ENCODE measurements around the gene TMEM161A. TPM values are rescaled to one million over a fixed set of nuclear protein-coding genes. Genes with fewer than 3 reads are reported as not detected.

TMEM161A gene
- total RNA-seq, 2 donors from 2014 or later, result 56.1 to 66.6 TPM

GRCh38 chr19:19155495-19156219, 17.4 kb upstream of the TMEM161A start:
- no peaks in the 10 kb centered on the region for H3K36me3 ChIP-seq (ENCODE audit: control insufficient read depth, insufficient read depth, low read length)
- H3K9me3 ChIP-seq (ENCODE audit: control insufficient read depth, low read length), result no peaks in the 10 kb centered on the region
- H3K27me3 ChIP-seq (ENCODE audit: control insufficient read depth, insufficient read depth, low read length, poor library complexity, severe bottlenecking), result no peaks in the 10 kb centered on the region
- no peak for DNase-seq
- Mint-ChIP-seq H3K9me3 (peaks cover 6% of the 10 kb centered on the region), H3K27ac (no peak overlapping the region), H3K4me3 (no peak overlapping the region), H3K27me3 (ENCODE audit: insufficient read depth) (peaks cover 17% of the 10 kb centered on the region), H3K4me1 (no peaks in the 10 kb centered on the region), H3K36me3 (ENCODE audit: low read depth) (peaks cover 10% of the 10 kb centered on the region)
- WGBS, 2 experiments (ENCODE audit: insufficient coverage in 1 of 2, insufficient read length in 1 of 2), result 92 to 97% methylated on average over 5 to 9 of the region's 10 CpGs
- H3K27ac ChIP-seq (ENCODE audit: low read depth, low read length), result no peak overlapping the region
- no peak for TF ChIP-seq CTCF (conservative IDR thresholded peaks at IDR 0.05)
- no peak overlapping the region for H3K4me3 ChIP-seq (ENCODE audit: low read length)
- H3K4me1 ChIP-seq (ENCODE audit: control insufficient read depth, insufficient read depth, low read length), result no peaks in the 10 kb centered on the region
- no peak overlapping the region for H3K9ac ChIP-seq (ENCODE audit: extremely low read depth, low read length, poor library complexity, severe bottlenecking)

GRCh38 chr19:19154768-19155494, 16.7 kb upstream of the TMEM161A start:
- peaks cover 17% of the 10 kb centered on the region for H3K27me3 Mint-ChIP-seq (ENCODE audit: insufficient read depth)
- no peaks in the 10 kb centered on the region for H3K4me1 ChIP-seq (ENCODE audit: control insufficient read depth, insufficient read depth, low read length)
- no peaks in the 10 kb centered on the region for H3K9me3 ChIP-seq (ENCODE audit: control insufficient read depth, low read length)
- no peaks in the 10 kb centered on the region for H3K27me3 ChIP-seq (ENCODE audit: control insufficient read depth, insufficient read depth, low read length, poor library complexity, severe bottlenecking)
- H3K4me3 ChIP-seq (ENCODE audit: low read length), result no peak overlapping the region
- no peaks in the 10 kb centered on the region for H3K36me3 ChIP-seq (ENCODE audit: control insufficient read depth, insufficient read depth, low read length)
- peaks cover 6% of the 10 kb centered on the region for H3K9me3 Mint-ChIP-seq
- no peak overlapping the region for H3K9ac ChIP-seq (ENCODE audit: extremely low read depth, low read length, poor library complexity, severe bottlenecking)
- H3K36me3 Mint-ChIP-seq (ENCODE audit: low read depth), result peaks cover 10% of the 10 kb centered on the region
- no peak overlapping the region for H3K27ac Mint-ChIP-seq
- WGBS, 2 experiments (ENCODE audit: insufficient coverage in 1 of 2, insufficient read length in 1 of 2), result 87 to 94% methylated on average over 5 to 6 of the region's 6 CpGs
- TF ChIP-seq CTCF (conservative IDR thresholded peaks at IDR 0.05), result no peak
- DNase-seq, result no peak
- H3K27ac ChIP-seq (ENCODE audit: low read depth, low read length), result no peak overlapping the region
- H3K4me1 Mint-ChIP-seq, result no peaks in the 10 kb centered on the region
- no peak overlapping the region for H3K4me3 Mint-ChIP-seq

- no peak for DNase-seq
- no peak overlapping the region for H3K4me3 Mint-ChIP-seq
- Histone ChIP-seq H3K27me3 (ENCODE audit: control insufficient read depth, insufficient read depth, low read length, poor library complexity, severe bottlenecking) (no peaks in the 10 kb centered on the region), H3K9me3 (ENCODE audit: control insufficient read depth, low read length) (no peaks in the 10 kb centered on the region), H3K27ac (ENCODE audit: low read depth, low read length) (no peak overlapping the region), H3K4me1 (ENCODE audit: control insufficient read depth, insufficient read depth, low read length) (no peaks in the 10 kb centered on the region), H3K4me3 (ENCODE audit: low read length) (no peak overlapping the region), H3K9ac (ENCODE audit: extremely low read depth, low read length, poor library complexity, severe bottlenecking) (no peak overlapping the region), H3K36me3 (ENCODE audit: control insufficient read depth, insufficient read depth, low read length) (no peaks in the 10 kb centered on the region)
- H3K9me3 Mint-ChIP-seq, result peaks cover 6% of the 10 kb centered on the region
- H3K4me1 Mint-ChIP-seq, result no peaks in the 10 kb centered on the region
- H3K36me3 Mint-ChIP-seq (ENCODE audit: low read depth), result peaks cover 10% of the 10 kb centered on the region
- 86 to 87% methylated on average over 3 to 12 of the region's 13 CpGs for WGBS, 2 experiments (ENCODE audit: insufficient coverage in 1 of 2, insufficient read length in 1 of 2)
- H3K27me3 Mint-ChIP-seq (ENCODE audit: insufficient read depth), result peaks cover 15% of the 10 kb centered on the region
- no peak overlapping the region for H3K27ac Mint-ChIP-seq
- no peak for TF ChIP-seq CTCF (conservative IDR thresholded peaks at IDR 0.05)
Measured at GRCh38 chr19:19152668-19153384, 14.5 kb upstream of the TMEM161A start.
